GM23338 (cell line): ENCODE results near the gene SH3RF3. TPM values are rescaled to one million over a fixed set of nuclear protein-coding genes. Genes with fewer than 3 reads are reported as not detected.

Experiments
- ATAC-seq: fragments of 200-7000 bp; cut with Tn5 transposase; 3 replicates; pipeline ENCODE4 v1.9.1; 2020
- DNase-seq: peaks from one replicate; pipeline ENCODE4 v3.0.0-alpha.2; 2015; ENCODE audit warnings: low spot score
- H2AFZ ChIP-seq: fragments of 200-600 bp; sonication (generic); 2 replicates; pipeline ENCODE4 v1.8.0; 2016; ENCODE audit warnings: antibody characterized with exemption, mild to moderate bottlenecking, moderate library complexity
- H3F3A ChIP-seq: fragments of 200-600 bp; sonication (generic); replicated peaks from 2 replicates; pipeline ENCODE4 v1.8.0; 2017; ENCODE audit warnings: antibody characterized with exemption, mixed run types, low read depth
- H3K27ac ChIP-seq: fragments of 200-600 bp; sonication (generic); 2 replicates; pipeline ENCODE4 v1.6.1; 2016; ENCODE audit warnings: low read depth
- H3K27me3 ChIP-seq: fragments of 200-600 bp; sonication (generic); 2 replicates; pipeline ENCODE4 v1.8.0; 2016; ENCODE audit warnings: mild to moderate bottlenecking, mixed run types, moderate library complexity; ENCODE audit not compliant: insufficient read depth
- H3K36me3 ChIP-seq: fragments of 200-600 bp; sonication (generic); 2 replicates; pipeline ENCODE4 v1.8.0; 2016; ENCODE audit warnings: mild to moderate bottlenecking; ENCODE audit not compliant: insufficient read depth
- H3K4me1 ChIP-seq: fragments of 200-600 bp; sonication (generic); 2 replicates; pipeline ENCODE4 v1.8.0; 2016; ENCODE audit warnings: mild to moderate bottlenecking, moderate library complexity; ENCODE audit not compliant: insufficient read depth
- H3K4me2 ChIP-seq: fragments of 200-600 bp; sonication (generic); 2 replicates; pipeline ENCODE4 v1.7.1; 2017; ENCODE audit warnings: mixed run types
- H3K4me3 ChIP-seq: fragments of 200-600 bp; sonication (generic); 2 replicates; pipeline ENCODE4 v1.6.1; 2016; ENCODE audit warnings: mixed run types
- H3K79me2 ChIP-seq: fragments of 200-600 bp; sonication (generic); replicated peaks from 2 replicates; pipeline ENCODE4 v1.8.0; 2017; ENCODE audit warnings: mild to moderate bottlenecking; ENCODE audit not compliant: insufficient read depth
- H3K9me2 ChIP-seq: fragments of 200-600 bp; sonication (generic); 2 replicates; pipeline ENCODE4 v1.8.0; 2017; ENCODE audit not compliant: insufficient read depth
- H4K20me1 ChIP-seq: fragments of 200-600 bp; sonication (generic); replicated peaks from 2 replicates; pipeline ENCODE4 v1.8.0; 2017; ENCODE audit warnings: mild to moderate bottlenecking; ENCODE audit not compliant: insufficient read depth
- H3K27ac Mint-ChIP-seq: 2 replicates; pipeline ENCODE4 v1.8.0; 2020; ENCODE audit warnings: inconsistent platforms, mild to moderate bottlenecking, moderate library complexity, mixed read lengths
- H3K27me3 Mint-ChIP-seq: 3 replicates; pipeline ENCODE4 v1.8.0; 2022; ENCODE audit warnings: low read depth, mild to moderate bottlenecking, moderate library complexity, mixed read lengths, inconsistent platforms; ENCODE audit not compliant: insufficient read depth, poor library complexity
- H3K36me3 Mint-ChIP-seq: 3 replicates; pipeline ENCODE4 v1.8.0; 2021; ENCODE audit warnings: low read depth, mild to moderate bottlenecking, inconsistent platforms, moderate library complexity, mixed read lengths
- H3K4me1 Mint-ChIP-seq: 3 replicates; pipeline ENCODE4 v1.8.0; 2020; ENCODE audit warnings: mild to moderate bottlenecking, inconsistent platforms, mixed read lengths
- H3K4me3 Mint-ChIP-seq: 3 replicates; pipeline ENCODE4 v1.8.0; 2021; ENCODE audit warnings: moderate library complexity, mild to moderate bottlenecking, inconsistent platforms, mixed read lengths
- H3K9me3 Mint-ChIP-seq: 3 replicates; pipeline ENCODE4 v1.8.0; 2020; ENCODE audit warnings: moderate library complexity, mild to moderate bottlenecking, inconsistent platforms, mixed read lengths
- CTCF ChIP-seq, 2 experiments: fragments of 200-600 bp in 1 of 2; sonication (generic) in 1 of 2; conservative IDR thresholded peaks; 2 replicates each; pipeline versions ENCODE4 v1.5.1 to v1.6.1; 2016 to 2017; ENCODE audit warnings: antibody characterized with exemption in 2 of 2, low read depth in 2 of 2, mild to moderate bottlenecking in 2 of 2, moderate library complexity in 1 of 2
- NANOG ChIP-seq: IDR thresholded peaks from 2 replicates; pipeline ENCODE4 v1.6.1; 2016; ENCODE audit warnings: antibody characterized with exemption, borderline replicate concordance
- REST ChIP-seq: IDR thresholded peaks from one replicate; pipeline ENCODE4 v1.6.1; 2018; ENCODE audit warnings: antibody characterized with exemption; ENCODE audit not compliant: unreplicated experiment
- polyA plus RNA-seq: library from polyadenylated mRNA; unstranded; fragments of >200 nt; fragmentation: Nextera tagmentation; extraction: Ambion mirVana; gene quantifications from 2 replicates; pipeline ENCODE4 v1.2.1, GENCODE V29; 2016
- total RNA-seq: library from RNA; depleted of rRNA; stranded (reverse); fragments of >200 nt; shearing (Covaris generic); gene quantifications from 2 replicates; pipeline ENCODE4 v1.2.3, GENCODE V29; 2014

The SH3RF3 gene
- total and polyA plus RNA-seq, 2 experiments from 2014 or later, result 0.11 to 0.63 TPM

GRCh38 chr2:109516445-109517117 is 387.6 kb downstream of the SH3RF3 start:
- TF ChIP-seq REST (no peak), CTCF (conservative IDR thresholded peaks at IDR 0.05; ENCODE audit: low read depth in 2 of 2) (peak; percentile 81 to 97)
- H4K20me1 ChIP-seq, result no peaks in the 10 kb centered on the region
- H3K4me3 Mint-ChIP-seq, result no peak overlapping the region
- H3K4me1 ChIP-seq, result no peaks in the 10 kb centered on the region
- peak; percentile 98 for ATAC-seq
- no peak overlapping the region for H3K27ac Mint-ChIP-seq
- no peak overlapping the region for H3K4me2 ChIP-seq
- H3K36me3 ChIP-seq, result no peaks in the 10 kb centered on the region
- peaks cover 4% of the 10 kb centered on the region; the same call in 1 of the 3 replicates for H3K4me1 Mint-ChIP-seq
- H3K27me3 ChIP-seq, result no peaks in the 10 kb centered on the region
- no peaks in the 10 kb centered on the region for H3F3A ChIP-seq
- peaks cover 11% of the 10 kb centered on the region for H3K27me3 Mint-ChIP-seq
- DNase-seq, result peak; percentile 87
- no peak overlapping the region for H3K27ac ChIP-seq
- no peaks in the 10 kb centered on the region for H3K9me3 Mint-ChIP-seq
- no peak overlapping the region for H3K4me3 ChIP-seq
- no peaks in the 10 kb centered on the region for H3K9me2 ChIP-seq
- no peaks in the 10 kb centered on the region for H3K36me3 Mint-ChIP-seq
- no peaks in the 10 kb centered on the region for H3K79me2 ChIP-seq
- peak overlapping the region; percentile 84; the same call in 1 of the 2 replicates for H2AFZ ChIP-seq

DNA sequence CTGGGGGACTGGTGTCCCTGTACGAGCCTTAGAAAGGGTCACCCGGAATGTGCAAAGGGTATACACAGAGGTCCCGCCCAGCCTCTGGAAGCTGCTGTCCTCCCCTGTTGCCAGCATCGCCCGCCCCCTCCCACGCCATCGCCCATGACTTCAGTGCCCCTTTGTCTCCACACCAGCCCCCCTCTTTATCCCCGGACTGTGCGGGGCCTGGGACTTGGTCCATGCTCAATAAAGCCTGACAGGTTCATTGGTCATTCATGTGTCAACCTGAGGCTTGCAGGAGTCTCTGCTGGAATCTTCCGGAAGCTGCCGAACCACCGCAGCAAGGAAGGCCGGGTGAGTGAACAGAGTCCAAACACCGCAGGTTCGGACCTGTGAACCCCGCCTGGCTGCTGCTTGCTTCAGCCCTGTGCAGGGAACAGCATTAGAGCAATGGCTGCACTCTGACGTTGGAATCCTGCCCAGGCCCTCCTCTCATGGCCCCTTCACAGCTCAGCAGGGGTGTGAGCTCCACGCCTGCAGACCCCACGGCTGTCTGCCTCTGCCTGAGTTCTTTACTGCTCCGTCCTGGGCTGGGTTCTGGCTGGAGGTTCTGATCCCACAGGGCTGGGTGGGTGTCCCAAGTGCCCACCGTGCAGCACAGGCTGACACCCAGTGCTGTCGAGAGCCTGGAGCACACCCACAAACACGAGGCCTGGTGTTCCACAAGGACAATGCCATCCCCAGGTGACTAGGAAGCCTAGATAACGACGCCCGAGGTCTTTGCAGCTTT is 388.3 kb downstream of the SH3RF3 start:
- H3K27me3 Mint-ChIP-seq, result peaks cover 11% of the 10 kb centered on the region
- no peaks in the 10 kb centered on the region for H3K9me2 ChIP-seq
- no peaks in the 10 kb centered on the region for H3K27me3 ChIP-seq
- no peaks in the 10 kb centered on the region for H4K20me1 ChIP-seq
- no peaks in the 10 kb centered on the region for H3K79me2 ChIP-seq
- H3K27ac ChIP-seq, result no peak overlapping the region
- H3K4me3 Mint-ChIP-seq, result no peak overlapping the region
- no peaks in the 10 kb centered on the region for H3F3A ChIP-seq
- no peak for TF ChIP-seq NANOG
- no peak overlapping the region for H3K4me3 ChIP-seq
- no peak overlapping the region for H3K27ac Mint-ChIP-seq
- ATAC-seq (no peak), DNase-seq (no peak)
- H3K4me1 Mint-ChIP-seq, result peaks cover 4% of the 10 kb centered on the region; the same call in 1 of the 3 replicates
- no peaks in the 10 kb centered on the region for H3K4me1 ChIP-seq
- H3K36me3 Mint-ChIP-seq, result no peaks in the 10 kb centered on the region
- H3K4me2 ChIP-seq, result no peak overlapping the region
- H3K9me3 Mint-ChIP-seq, result no peaks in the 10 kb centered on the region
- H2AFZ ChIP-seq, result peak overlapping the region; percentile 84; the same call in 1 of the 2 replicates
- H3K36me3 ChIP-seq, result no peaks in the 10 kb centered on the region
